ENCODE measurements around the gene FGF7.
A peak's percentile ranks its signal among the peaks of the same experiment; 100 is the strongest.

The FGF7 gene

DNA sequence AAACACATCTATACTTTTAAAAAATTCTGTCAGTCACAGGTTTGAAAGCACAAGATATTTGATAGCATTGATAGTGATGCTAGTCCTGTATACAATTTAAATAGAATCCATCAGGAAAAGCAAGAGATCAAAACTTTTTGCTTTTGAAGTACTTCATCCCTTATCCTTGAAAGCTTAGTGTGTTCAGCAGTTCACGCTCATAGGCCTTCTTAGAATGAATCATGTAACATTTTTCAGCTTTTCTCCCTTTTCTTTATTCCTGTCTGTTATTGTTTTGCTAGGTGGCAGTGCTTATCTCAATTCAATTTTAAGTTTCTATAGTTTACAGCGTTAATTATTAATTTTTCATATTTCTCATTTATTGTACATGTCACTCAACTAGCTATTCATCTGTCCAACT is 69.1 kb downstream of the FGF7 start:
- Histone ChIP-seq H3K4me3 (ENCODE audit: low read depth, low read length) (no peak overlapping the region), H4K91ac (ENCODE audit: low read depth, low read length) (no peak overlapping the region), H3K23ac (ENCODE audit: low read length) (no peak overlapping the region), H2AK5ac (ENCODE audit: low read length) (no peak overlapping the region), H4K8ac (ENCODE audit: low read depth, low read length) (no peak overlapping the region), H4K12ac (ENCODE audit: low read depth, low read length) (no peak overlapping the region), H2AFZ (ENCODE audit: insufficient read depth, low read length, poor library complexity) (no peak overlapping the region), H3K4me1 (ENCODE audit: control insufficient read depth in 1 of 2, insufficient read depth in 2 of 2, low read length in 2 of 2) (no peaks in the 10 kb centered on the region), H3K14ac (ENCODE audit: low read length) (no peak overlapping the region), H3K36me3 (ENCODE audit: control insufficient read depth in 1 of 2, insufficient read depth in 2 of 2, low read length in 2 of 2) (no peaks in the 10 kb centered on the region), H3K18ac (ENCODE audit: low read length) (no peak overlapping the region), H3K4me2 (ENCODE audit: low read length) (no peak overlapping the region), H3K9ac (ENCODE audit: low read length) (no peak overlapping the region), H2BK120ac (ENCODE audit: insufficient read depth, low read length, poor library complexity) (no peak overlapping the region), H3K4ac (ENCODE audit: low read depth, low read length) (no peak overlapping the region), H2BK5ac (ENCODE audit: low read depth, low read length, poor library complexity) (no peak overlapping the region), H3K79me2 (ENCODE audit: control insufficient read depth, insufficient read depth, low read length, poor library complexity) (no peaks in the 10 kb centered on the region), H3K9me3 (ENCODE audit: insufficient read depth, low read depth, low read length) (no peaks in the 10 kb centered on the region), H2BK12ac (ENCODE audit: low read length) (no peak overlapping the region), H3K79me1 (ENCODE audit: low read length) (no peaks in the 10 kb centered on the region), H3K27me3 (ENCODE audit: insufficient read depth, low read length) (no peaks in the 10 kb centered on the region), H3K27ac (ENCODE audit: low read depth, low read length) (no peak overlapping the region)
- no CpG with 5 or more reads among the region's 2 CpGs for WGBS (ENCODE audit: extremely low coverage, insufficient coverage, insufficient read length)
- DNase-seq: no peak

DNA sequence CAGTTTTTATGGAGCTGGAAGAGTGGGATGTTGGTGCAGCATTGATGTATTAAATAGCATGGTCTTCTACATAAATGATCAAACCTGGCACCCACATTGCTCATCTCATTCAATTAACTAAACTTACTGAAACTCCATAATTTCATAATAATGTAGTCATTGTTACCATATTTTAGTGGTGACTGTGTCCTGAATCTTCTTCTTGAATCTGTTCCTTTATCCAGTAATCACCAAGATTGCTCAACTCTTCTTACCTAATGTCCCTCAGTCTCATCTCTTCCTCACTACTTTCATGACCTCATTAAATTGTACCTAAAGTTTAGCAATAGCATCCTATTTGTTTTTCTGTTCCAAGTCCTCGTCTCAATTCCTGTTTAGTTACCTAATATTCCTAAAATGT is 69.8 kb downstream of the FGF7 start:
- Histone ChIP-seq H2AK5ac (ENCODE audit: low read length) (no peak overlapping the region), H3K27me3 (ENCODE audit: insufficient read depth, low read length) (no peaks in the 10 kb centered on the region), H3K79me1 (ENCODE audit: low read length) (no peaks in the 10 kb centered on the region), H2BK12ac (ENCODE audit: low read length) (no peak overlapping the region), H3K18ac (ENCODE audit: low read length) (no peak overlapping the region), H2BK120ac (ENCODE audit: insufficient read depth, low read length, poor library complexity) (no peak overlapping the region), H3K14ac (ENCODE audit: low read length) (no peak overlapping the region), H2BK5ac (ENCODE audit: low read depth, low read length, poor library complexity) (no peak overlapping the region), H4K12ac (ENCODE audit: low read depth, low read length) (no peak overlapping the region), H3K23ac (ENCODE audit: low read length) (no peak overlapping the region), H3K79me2 (ENCODE audit: control insufficient read depth, insufficient read depth, low read length, poor library complexity) (no peaks in the 10 kb centered on the region), H3K27ac (ENCODE audit: low read depth, low read length) (no peak overlapping the region), H3K9me3 (ENCODE audit: insufficient read depth, low read depth, low read length) (no peaks in the 10 kb centered on the region), H3K36me3 (ENCODE audit: control insufficient read depth in 1 of 2, insufficient read depth in 2 of 2, low read length in 2 of 2) (no peaks in the 10 kb centered on the region), H2AFZ (ENCODE audit: insufficient read depth, low read length, poor library complexity) (no peak overlapping the region), H4K91ac (ENCODE audit: low read depth, low read length) (no peak overlapping the region), H3K4me3 (ENCODE audit: low read depth, low read length) (no peak overlapping the region), H4K8ac (ENCODE audit: low read depth, low read length) (no peak overlapping the region), H3K9ac (ENCODE audit: low read length) (no peak overlapping the region), H3K4me1 (ENCODE audit: control insufficient read depth in 1 of 2, insufficient read depth in 2 of 2, low read length in 2 of 2) (no peaks in the 10 kb centered on the region), H3K4ac (ENCODE audit: low read depth, low read length) (no peak overlapping the region), H3K4me2 (ENCODE audit: low read length) (no peak overlapping the region)
- no CpG with 5 or more reads among the region's 1 CpG for WGBS (ENCODE audit: extremely low coverage, insufficient coverage, insufficient read length)
- DNase-seq: peak; percentile 20 to 96

DNA sequence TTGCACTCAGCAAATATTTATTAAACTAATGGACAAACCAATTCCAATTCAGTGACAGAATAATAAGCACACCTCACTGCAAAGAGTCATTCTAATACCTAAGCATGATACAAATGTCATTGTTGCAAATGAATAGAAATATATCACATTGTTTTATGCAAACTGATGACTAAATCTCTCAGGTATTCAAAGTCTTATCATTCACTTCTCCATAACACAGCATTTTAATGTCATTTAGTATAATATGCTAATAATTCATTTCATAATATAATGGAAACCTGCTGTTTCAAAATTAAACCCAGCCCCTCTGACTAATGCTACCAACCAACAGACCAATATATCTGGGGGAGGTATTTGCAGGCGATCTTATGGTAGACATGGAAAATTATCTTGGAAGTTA is 71.8 kb downstream of the FGF7 start:
- Histone ChIP-seq H3K4ac (ENCODE audit: low read depth, low read length) (no peak overlapping the region), H3K27me3 (ENCODE audit: insufficient read depth, low read length) (no peaks in the 10 kb centered on the region), H2AK5ac (ENCODE audit: low read length) (no peak overlapping the region), H2AFZ (ENCODE audit: insufficient read depth, low read length, poor library complexity) (no peak overlapping the region), H2BK12ac (ENCODE audit: low read length) (no peak overlapping the region), H3K9me3 (ENCODE audit: insufficient read depth, low read depth, low read length) (no peaks in the 10 kb centered on the region), H3K18ac (ENCODE audit: low read length) (no peak overlapping the region), H3K4me1 (ENCODE audit: control insufficient read depth in 1 of 2, insufficient read depth in 2 of 2, low read length in 2 of 2) (no peaks in the 10 kb centered on the region), H3K23ac (ENCODE audit: low read length) (no peak overlapping the region), H4K12ac (ENCODE audit: low read depth, low read length) (no peak overlapping the region), H3K4me3 (ENCODE audit: low read depth, low read length) (no peak overlapping the region), H4K8ac (ENCODE audit: low read depth, low read length) (no peak overlapping the region), H3K79me2 (ENCODE audit: control insufficient read depth, insufficient read depth, low read length, poor library complexity) (no peaks in the 10 kb centered on the region), H3K9ac (ENCODE audit: low read length) (no peak overlapping the region), H3K27ac (ENCODE audit: low read depth, low read length) (no peak overlapping the region), H3K79me1 (ENCODE audit: low read length) (no peaks in the 10 kb centered on the region), H2BK120ac (ENCODE audit: insufficient read depth, low read length, poor library complexity) (no peak overlapping the region), H3K36me3 (ENCODE audit: control insufficient read depth in 1 of 2, insufficient read depth in 2 of 2, low read length in 2 of 2) (no peaks in the 10 kb centered on the region), H4K91ac (ENCODE audit: low read depth, low read length) (no peak overlapping the region), H3K4me2 (ENCODE audit: low read length) (no peak overlapping the region), H2BK5ac (ENCODE audit: low read depth, low read length, poor library complexity) (no peak overlapping the region), H3K14ac (ENCODE audit: low read length) (no peak overlapping the region)
- peak in 1 of 2 donors; percentile 9 for DNase-seq
- WGBS (ENCODE audit: extremely low coverage, insufficient coverage, insufficient read length): no CpG with 5 or more reads among the region's 1 CpG

DNA sequence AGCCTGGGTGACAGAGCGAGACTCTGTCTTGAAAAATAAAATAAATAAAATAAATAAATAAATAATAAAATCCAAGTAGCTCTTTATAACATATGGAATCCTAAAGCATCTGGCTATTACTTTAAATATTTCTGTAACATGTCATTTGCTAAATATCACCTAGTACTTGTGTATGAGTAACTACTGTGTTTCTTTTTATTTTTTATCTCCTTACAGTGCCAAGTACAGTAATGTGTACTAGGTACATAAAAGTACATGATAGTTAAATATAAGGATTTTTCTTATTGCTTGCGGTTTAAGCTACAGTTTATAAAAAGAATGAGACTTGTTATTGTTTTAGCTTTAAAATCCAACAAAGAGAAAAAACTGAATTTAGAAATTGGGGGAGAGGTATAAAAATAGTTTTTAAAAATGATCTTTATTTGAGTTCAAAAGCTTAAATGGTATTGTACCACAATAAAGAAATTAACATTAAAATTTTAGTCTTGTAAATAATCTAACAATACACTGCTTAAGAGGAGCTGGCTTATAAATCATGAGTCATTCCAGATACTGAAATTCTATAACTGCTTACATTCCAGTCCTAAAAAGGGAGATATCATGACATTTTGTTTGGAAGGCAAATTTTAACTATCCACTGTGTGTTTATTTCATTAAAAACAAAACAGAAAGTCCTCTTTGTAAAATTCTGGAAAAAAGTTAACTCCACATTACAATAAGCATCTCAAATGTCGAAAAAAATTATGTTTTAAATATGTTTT is 73.1 kb downstream of the FGF7 start:
- no peaks in the 10 kb centered on the region for H3K9me3 ChIP-seq (ENCODE audit: insufficient read depth, low read depth, low read length)
- WGBS (ENCODE audit: extremely low coverage, insufficient coverage, insufficient read length): no CpG with 5 or more reads among the region's 3 CpGs
- no peak overlapping the region for H3K27ac ChIP-seq (ENCODE audit: low read depth, low read length)
- H3K9ac ChIP-seq (ENCODE audit: low read length): no peak overlapping the region
- H3K4ac ChIP-seq (ENCODE audit: low read depth, low read length): no peak overlapping the region
- no peak overlapping the region for H3K4me2 ChIP-seq (ENCODE audit: low read length)
- H3K36me3 ChIP-seq (ENCODE audit: control insufficient read depth in 1 of 2, insufficient read depth in 2 of 2, low read length in 2 of 2): no peaks in the 10 kb centered on the region
- H3K79me1 ChIP-seq (ENCODE audit: low read length): no peaks in the 10 kb centered on the region
- H4K8ac ChIP-seq (ENCODE audit: low read depth, low read length): no peak overlapping the region
- no peak overlapping the region for H2BK5ac ChIP-seq (ENCODE audit: low read depth, low read length, poor library complexity)
- no peaks in the 10 kb centered on the region for H3K4me1 ChIP-seq (ENCODE audit: control insufficient read depth in 1 of 2, insufficient read depth in 2 of 2, low read length in 2 of 2)
- H3K79me2 ChIP-seq (ENCODE audit: control insufficient read depth, insufficient read depth, low read length, poor library complexity): no peaks in the 10 kb centered on the region
- no peak overlapping the region for H2BK120ac ChIP-seq (ENCODE audit: insufficient read depth, low read length, poor library complexity)
- no peak overlapping the region for H2AK5ac ChIP-seq (ENCODE audit: low read length)
- no peaks in the 10 kb centered on the region for H3K27me3 ChIP-seq (ENCODE audit: insufficient read depth, low read length)
- H3K18ac ChIP-seq (ENCODE audit: low read length): no peak overlapping the region
- no peak for DNase-seq
- H3K4me3 ChIP-seq (ENCODE audit: low read depth, low read length): no peak overlapping the region
- H4K12ac ChIP-seq (ENCODE audit: low read depth, low read length): no peak overlapping the region
- no peak overlapping the region for H4K91ac ChIP-seq (ENCODE audit: low read depth, low read length)
- H3K14ac ChIP-seq (ENCODE audit: low read length): no peak overlapping the region
- no peak overlapping the region for H3K23ac ChIP-seq (ENCODE audit: low read length)
- H2BK12ac ChIP-seq (ENCODE audit: low read length): no peak overlapping the region
- H2AFZ ChIP-seq (ENCODE audit: insufficient read depth, low read length, poor library complexity): no peak overlapping the region
